Trophoblast cell (in vitro differentiated cells and primary cell): ENCODE data around the gene CCDC77.

ENCODE experiments used
- DNase-seq, 2 donors: peaks; one replicate each; pipeline ENCODE4 v3.0.0-alpha.2; 2016
- H2AFZ ChIP-seq: 2 replicates; pipeline ENCODE4 v1.6.1; 2013; ENCODE audit warnings: low read length, moderate library complexity, mild to moderate bottlenecking; ENCODE audit not compliant: insufficient read depth, poor library complexity
- H2AK5ac ChIP-seq: 2 replicates; pipeline ENCODE4 v1.6.1; 2013; ENCODE audit warnings: mild to moderate bottlenecking, low read length
- H2BK120ac ChIP-seq: 2 replicates; pipeline ENCODE4 v1.6.1; 2013; ENCODE audit warnings: low read length, mild to moderate bottlenecking, moderate library complexity; ENCODE audit not compliant: insufficient read depth, poor library complexity
- H2BK12ac ChIP-seq: 2 replicates; pipeline ENCODE4 v1.6.1; 2013; ENCODE audit warnings: mild to moderate bottlenecking, low read length, moderate library complexity
- H2BK5ac ChIP-seq: 2 replicates; pipeline ENCODE4 v1.6.1; 2013; ENCODE audit warnings: low read length, low read depth, moderate library complexity, mild to moderate bottlenecking; ENCODE audit not compliant: poor library complexity
- H3K14ac ChIP-seq: 2 replicates; pipeline ENCODE4 v1.6.1; 2013; ENCODE audit warnings: mild to moderate bottlenecking, low read length
- H3K18ac ChIP-seq: 2 replicates; pipeline ENCODE4 v1.6.1; 2013; ENCODE audit warnings: mild to moderate bottlenecking, low read length
- H3K23ac ChIP-seq: 2 replicates; pipeline ENCODE4 v1.6.1; 2013; ENCODE audit warnings: low read length
- H3K27ac ChIP-seq: 2 replicates; pipeline ENCODE4 v1.5.1; 2013; ENCODE audit warnings: low read depth, mild to moderate bottlenecking, inconsistent platforms, low read length, moderate library complexity
- H3K27me3 ChIP-seq: 2 replicates; pipeline ENCODE4 v1.6.1; 2013; ENCODE audit warnings: inconsistent platforms, mild to moderate bottlenecking, low read length, moderate library complexity; ENCODE audit not compliant: insufficient read depth
- H3K36me3 ChIP-seq, 2 experiments: 1 replicate in 1 of 2; 2 replicates in 1 of 2; pipeline ENCODE4 v1.6.1; 2013; ENCODE audit warnings: low read length in 2 of 2, mild to moderate bottlenecking in 2 of 2, moderate library complexity in 1 of 2; ENCODE audit not compliant: insufficient read depth in 2 of 2, control insufficient read depth in 1 of 2
- H3K4ac ChIP-seq: 2 replicates; pipeline ENCODE4 v1.6.1; 2013; ENCODE audit warnings: low read depth, mild to moderate bottlenecking, low read length, moderate library complexity
- H3K4me1 ChIP-seq, 2 experiments: 1 replicate in 1 of 2; 2 replicates in 1 of 2; pipeline ENCODE4 v1.6.1; 2013; ENCODE audit warnings: low read length in 2 of 2, mild to moderate bottlenecking in 2 of 2, moderate library complexity in 1 of 2; ENCODE audit not compliant: insufficient read depth in 2 of 2, control insufficient read depth in 1 of 2
- H3K4me2 ChIP-seq: 2 replicates; pipeline ENCODE4 v1.6.1; 2013; ENCODE audit warnings: inconsistent platforms, mild to moderate bottlenecking, low read length, moderate library complexity
- H3K4me3 ChIP-seq: 2 replicates; pipeline ENCODE4 v1.5.1; 2013; ENCODE audit warnings: mild to moderate bottlenecking, low read depth, low read length, inconsistent platforms
- H3K79me1 ChIP-seq: one replicate; pipeline ENCODE4 v1.6.1; 2013; ENCODE audit warnings: low read length
- H3K79me2 ChIP-seq: 2 replicates; pipeline ENCODE4 v1.6.1; 2013; ENCODE audit warnings: low read length, mild to moderate bottlenecking; ENCODE audit not compliant: control insufficient read depth, insufficient read depth, poor library complexity
- H3K9ac ChIP-seq: 2 replicates; pipeline ENCODE4 v1.6.1; 2013; ENCODE audit warnings: mild to moderate bottlenecking, low read length
- H3K9me3 ChIP-seq: 2 replicates; pipeline ENCODE4 v1.6.1; 2013; ENCODE audit warnings: low read depth, mild to moderate bottlenecking, control low read depth, inconsistent platforms, low read length; ENCODE audit not compliant: insufficient read depth
- H4K12ac ChIP-seq: 2 replicates; pipeline ENCODE4 v1.6.1; 2013; ENCODE audit warnings: low read depth, mild to moderate bottlenecking, low read length, moderate library complexity
- H4K8ac ChIP-seq: 2 replicates; pipeline ENCODE4 v1.6.1; 2013; ENCODE audit warnings: low read depth, mild to moderate bottlenecking, low read length, moderate library complexity
- H4K91ac ChIP-seq: one replicate; pipeline ENCODE4 v1.6.1; 2013; ENCODE audit warnings: low read depth, mild to moderate bottlenecking, low read length, moderate library complexity
- WGBS: extraction: QIAGEN DNeasy Blood & Tissue Kit; methylation state at CpG from one replicate; pipeline ENCODE4 v1.1.7; 2013; ENCODE audit warnings: missing lambda C conversion rate; ENCODE audit not compliant: insufficient read length, insufficient coverage; ENCODE audit errors: extremely low coverage; 5-methylcytosine and 5-hydroxymethylcytosine counted together

CCDC77 gene

GRCh38 chr12:482061-482460 lies 80.6 kb downstream of the CCDC77 start:
- Histone ChIP-seq H3K4me3 (no peak overlapping the region), H4K91ac (no peak overlapping the region), H2BK5ac (no peak overlapping the region), H3K14ac (no peak overlapping the region), H3K9me3 (no peaks in the 10 kb centered on the region), H3K9ac (no peak overlapping the region), H3K23ac (no peak overlapping the region), H3K36me3 (no peaks in the 10 kb centered on the region), H3K18ac (no peak overlapping the region), H2AK5ac (no peak overlapping the region), H3K79me2 (peaks cover 2% of the 10 kb centered on the region), H3K27ac (no peak overlapping the region), H2AFZ (no peak overlapping the region), H4K8ac (no peak overlapping the region), H2BK120ac (no peak overlapping the region), H3K27me3 (no peaks in the 10 kb centered on the region), H3K4me2 (no peak overlapping the region), H3K79me1 (no peaks in the 10 kb centered on the region), H3K4ac (no peak overlapping the region), H2BK12ac (no peak overlapping the region), H4K12ac (no peak overlapping the region), H3K4me1 (peaks cover 7 to 8% of the 10 kb centered on the region in 2 experiments)
- DNase-seq, result no peak
- WGBS, result no CpG with 5 or more reads among the region's 3 CpGs

- Histone ChIP-seq H3K9ac (no peak overlapping the region), H4K8ac (no peak overlapping the region), H3K4ac (no peak overlapping the region), H3K9me3 (no peaks in the 10 kb centered on the region), H2AFZ (no peak overlapping the region), H3K27me3 (no peaks in the 10 kb centered on the region), H3K79me2 (peaks cover 2% of the 10 kb centered on the region), H3K23ac (no peak overlapping the region), H3K36me3 (no peaks in the 10 kb centered on the region), H3K18ac (no peak overlapping the region), H3K27ac (no peak overlapping the region), H4K91ac (no peak overlapping the region), H2AK5ac (no peak overlapping the region), H3K4me3 (no peak overlapping the region), H3K79me1 (no peaks in the 10 kb centered on the region), H2BK5ac (no peak overlapping the region), H2BK12ac (no peak overlapping the region), H3K4me1 (peaks cover 7 to 8% of the 10 kb centered on the region in 2 experiments), H4K12ac (no peak overlapping the region), H2BK120ac (no peak overlapping the region), H3K4me2 (no peak overlapping the region), H3K14ac (no peak overlapping the region)
- no CpG with 5 or more reads among the region's 11 CpGs for WGBS
- DNase-seq, result no peak
Observed at GRCh38 chr12:484096-484495, 82.7 kb downstream of the CCDC77 start.

- no peak overlapping the region for H3K23ac ChIP-seq
- H4K91ac ChIP-seq, result no peak overlapping the region
- no peaks in the 10 kb centered on the region for H3K27me3 ChIP-seq
- no peak overlapping the region for H2AFZ ChIP-seq
- H4K12ac ChIP-seq, result no peak overlapping the region
- H3K79me1 ChIP-seq, result no peaks in the 10 kb centered on the region
- H2BK12ac ChIP-seq, result no peak overlapping the region
- H3K4me3 ChIP-seq, result no peak overlapping the region
- DNase-seq, result no peak
- no peak overlapping the region for H2AK5ac ChIP-seq
- H2BK5ac ChIP-seq, result no peak overlapping the region
- no peaks in the 10 kb centered on the region for H3K79me2 ChIP-seq
- no peaks in the 10 kb centered on the region for H3K36me3 ChIP-seq
- H3K18ac ChIP-seq, result no peak overlapping the region
- H2BK120ac ChIP-seq, result no peak overlapping the region
- no peaks in the 10 kb centered on the region for H3K9me3 ChIP-seq
- H3K4me2 ChIP-seq, result no peak overlapping the region
- H3K27ac ChIP-seq, result no peak overlapping the region
- no peak overlapping the region for H3K14ac ChIP-seq
- no peak overlapping the region for H3K9ac ChIP-seq
- H3K4ac ChIP-seq, result no peak overlapping the region
- H4K8ac ChIP-seq, result no peak overlapping the region
- no peaks in the 10 kb centered on the region for H3K4me1 ChIP-seq
Observed at GRCh38 chr12:490260-490659, 88.8 kb downstream of the CCDC77 start.
